ENCODE results near the gene MED31. TPM values are rescaled to one million over a fixed set of nuclear protein-coding genes. Genes with fewer than 3 reads are reported as not detected.

MED31 gene
- total and polyA plus RNA-seq, 9 donors, result 13.6 to 20.2 (median 15.5) TPM

DNA sequence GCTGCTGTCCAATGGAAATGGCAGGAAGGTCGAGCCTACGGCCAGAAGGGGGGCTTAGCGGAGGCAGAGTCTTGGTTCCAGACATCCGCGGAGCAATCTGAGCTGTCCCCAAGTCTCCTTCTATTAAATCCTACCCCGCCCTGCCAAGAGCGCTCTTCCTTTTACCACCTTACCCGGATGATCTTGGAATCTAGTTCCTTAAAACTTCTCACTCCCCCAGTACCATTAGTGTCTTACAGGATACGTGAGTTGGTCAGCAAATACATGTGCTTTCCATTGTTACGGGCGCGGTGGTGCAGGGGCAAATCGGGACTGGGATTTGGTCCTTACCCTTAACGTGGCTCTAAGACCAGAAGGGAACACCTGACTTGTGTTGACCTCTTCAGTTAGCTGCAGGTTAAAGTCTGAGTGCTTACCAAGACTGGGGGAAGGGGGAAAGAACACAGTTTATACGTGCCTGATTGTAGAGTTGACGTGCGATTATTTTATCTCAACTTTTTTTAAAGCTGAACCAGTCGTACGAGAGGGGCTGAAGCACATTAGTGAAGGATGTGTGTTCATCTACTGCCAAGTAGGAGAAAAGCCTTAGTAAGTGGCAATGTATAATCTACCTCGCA lies 10.1 kb downstream of the MED31 start:
- H3K4me3 ChIP-seq (ENCODE audit: low read length), result peak overlapping the region; percentile 64
- under 1% methylated on average over 15 of the region's 20 CpGs for WGBS (ENCODE audit: insufficient coverage)

DNA sequence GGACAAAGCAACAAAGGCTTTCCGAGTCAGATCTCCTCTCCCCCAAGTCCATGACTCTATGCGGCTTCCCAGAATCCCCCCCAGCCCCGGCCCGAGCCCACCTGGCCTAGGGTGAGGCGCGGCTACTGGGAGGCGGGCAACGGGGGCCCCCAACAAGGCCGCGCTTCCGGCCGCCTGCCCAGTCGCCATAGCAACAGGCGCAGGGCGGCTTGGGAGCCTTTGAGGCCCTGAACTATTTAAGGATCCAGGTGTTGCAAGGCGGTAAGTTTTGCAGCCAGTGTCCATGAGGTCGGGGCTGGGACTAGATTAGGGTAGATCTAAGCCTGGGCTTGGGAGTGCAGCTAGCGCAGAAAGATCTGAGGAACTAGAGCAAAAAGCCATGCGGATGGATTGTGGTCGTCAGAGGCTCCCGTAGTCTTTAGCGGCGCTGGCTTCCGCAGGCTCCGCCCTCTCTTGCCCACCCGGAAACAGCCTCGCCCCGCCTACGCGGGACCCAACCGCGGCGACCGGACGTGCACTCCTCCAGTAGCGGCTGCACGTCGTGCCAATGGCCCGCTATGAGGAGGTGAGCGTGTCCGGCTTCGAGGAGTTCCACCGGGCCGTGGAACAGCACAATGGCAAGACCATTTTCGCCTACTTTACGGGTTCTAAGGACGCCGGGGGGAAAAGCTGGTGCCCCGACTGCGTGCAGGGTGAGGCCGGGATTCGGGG lies 10.7 kb downstream of the MED31 start, which contains the start of the genes KIAA0753 and TXNDC17:
TSS of gene KIAA0753 (minus strand) at position 176 of the 711 bp plus-strand sequence. CDS start 5,608 bp downstream, outside the sequence.
TSS of gene TXNDC17 (plus strand) at position 525 of the 711 bp plus-strand sequence. CDS start at position 548, 23 bp downstream.
- WGBS (ENCODE audit: insufficient coverage), result under 1% methylated on average over 51 of the region's 52 CpGs
- peaks cover 19% of the 10 kb centered on the region for H3K4me1 ChIP-seq (ENCODE audit: control insufficient read depth, insufficient read depth, low read length)
- H3K36me3 ChIP-seq (ENCODE audit: control insufficient read depth, insufficient read depth, low read length), result peaks cover 12% of the 10 kb centered on the region
- DNase-seq, result peak; percentile 95
- H3K27ac ChIP-seq (ENCODE audit: low read length), result peak within 1 kb of the TSS; percentile 71
- H3K4me3 ChIP-seq (ENCODE audit: low read length), result peak within 1 kb of the TSS; percentile 64
- H3K9me3 ChIP-seq (replicated peaks; ENCODE audit: control insufficient read depth, low read depth, low read length), result no peaks in the 10 kb centered on the region
- no peaks in the 10 kb centered on the region for H3K27me3 ChIP-seq (ENCODE audit: control insufficient read depth, insufficient read depth, low read length)

More for the DNA sequence above, 10.1 kb downstream of the MED31 start:
- peak overlapping the region; percentile 71 for H3K27ac ChIP-seq (ENCODE audit: low read length)
- no peaks in the 10 kb centered on the region for H3K9me3 ChIP-seq (replicated peaks; ENCODE audit: control insufficient read depth, low read depth, low read length)
- no peak for DNase-seq
- H3K27me3 ChIP-seq (ENCODE audit: control insufficient read depth, insufficient read depth, low read length), result no peaks in the 10 kb centered on the region
- peaks cover 19% of the 10 kb centered on the region for H3K4me1 ChIP-seq (ENCODE audit: control insufficient read depth, insufficient read depth, low read length)
- peaks cover 12% of the 10 kb centered on the region for H3K36me3 ChIP-seq (ENCODE audit: control insufficient read depth, insufficient read depth, low read length)

DNA sequence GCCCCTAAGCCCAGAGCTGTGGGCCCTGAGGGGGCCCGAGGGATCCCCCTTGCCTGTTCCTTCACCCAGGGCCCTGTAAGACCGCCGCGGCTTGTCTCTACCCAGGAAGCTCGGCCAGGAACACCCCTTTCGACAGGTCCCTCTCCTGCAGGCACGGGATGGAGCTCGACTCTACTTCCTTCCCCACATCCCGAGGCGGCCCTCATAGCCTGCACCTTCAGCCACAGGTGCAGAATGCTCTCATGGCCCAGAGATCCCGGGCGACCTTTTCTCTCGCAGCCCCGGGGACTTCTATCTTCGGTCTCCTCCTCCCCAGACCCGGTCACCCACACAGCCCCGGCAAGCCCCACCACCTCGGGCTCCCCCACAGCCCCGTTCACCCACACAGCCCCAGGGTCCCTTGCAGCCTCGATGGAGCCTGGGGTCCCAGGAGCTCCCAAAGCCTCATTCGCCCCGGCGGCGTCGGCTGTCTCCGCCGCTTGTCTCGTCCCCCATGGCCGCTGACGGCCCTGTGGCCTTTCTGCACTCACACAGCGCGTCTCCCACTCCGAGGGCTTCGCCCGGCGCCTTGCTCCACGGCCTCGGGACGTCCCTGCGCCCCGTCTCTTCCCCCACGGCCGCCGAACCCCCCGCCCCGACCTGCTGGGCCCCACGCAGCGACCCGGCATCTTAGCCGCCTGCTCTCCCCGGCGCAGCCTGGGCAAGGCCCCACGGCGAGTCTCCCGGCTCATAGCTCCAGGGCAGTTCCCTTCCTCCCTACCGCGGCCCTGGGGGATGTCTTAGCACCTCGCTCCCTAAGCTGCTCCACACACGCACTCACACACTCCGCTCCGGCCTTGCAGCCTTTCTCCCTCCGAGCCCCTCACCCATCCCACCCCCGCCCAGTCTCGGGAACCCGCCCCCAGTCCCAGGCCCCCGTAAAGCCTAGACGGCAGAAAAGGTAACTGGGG lies 11.5 kb downstream of the MED31 start:
- WGBS (ENCODE audit: insufficient coverage), result 0% methylated on average over 62 of the region's 67 CpGs

DNA sequence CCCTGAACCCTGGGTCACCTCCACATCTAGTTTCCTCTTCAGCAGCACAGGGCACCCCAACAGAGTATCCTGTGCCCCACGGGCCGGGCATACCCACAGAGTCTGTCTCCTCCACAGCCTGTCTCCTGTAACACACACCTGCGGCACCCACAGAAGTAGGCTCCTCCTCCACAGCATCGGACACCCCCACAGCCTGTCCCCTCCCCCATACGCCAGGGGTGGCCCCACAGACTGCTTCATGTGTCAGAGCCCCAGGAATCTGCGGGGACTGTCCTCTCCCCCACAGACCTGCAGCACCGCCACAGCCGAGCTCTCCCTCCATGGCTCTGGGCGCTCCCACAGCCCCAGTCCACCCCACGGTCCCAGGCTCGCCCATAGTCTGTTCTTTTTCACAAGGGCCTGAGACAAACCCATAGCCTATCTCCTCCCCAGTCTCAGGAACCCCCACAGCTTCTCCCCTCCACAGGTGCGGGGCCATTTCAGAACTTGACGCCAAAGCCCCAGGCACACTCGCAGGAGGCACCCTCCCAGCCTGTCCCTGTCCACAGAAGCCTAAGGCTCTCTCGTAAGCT lies 12.3 kb downstream of the MED31 start:
- Histone ChIP-seq H3K9me3 (replicated peaks; ENCODE audit: control insufficient read depth, low read depth, low read length) (no peaks in the 10 kb centered on the region), H3K4me1 (ENCODE audit: control insufficient read depth, insufficient read depth, low read length) (peaks cover 19% of the 10 kb centered on the region), H3K27ac (ENCODE audit: low read length) (no peak overlapping the region), H3K36me3 (ENCODE audit: control insufficient read depth, insufficient read depth, low read length) (peaks cover 9% of the 10 kb centered on the region), H3K27me3 (ENCODE audit: control insufficient read depth, insufficient read depth, low read length) (no peaks in the 10 kb centered on the region), H3K4me3 (ENCODE audit: low read length) (peak overlapping the region; percentile 64)
- WGBS (ENCODE audit: insufficient coverage), result 40% methylated on average over 14 of the region's 15 CpGs
- no peak for DNase-seq

More for the DNA sequence above, 11.5 kb downstream of the MED31 start:
- Histone ChIP-seq H3K4me3 (ENCODE audit: low read length) (peak overlapping the region; percentile 64), H3K9me3 (replicated peaks; ENCODE audit: control insufficient read depth, low read depth, low read length) (no peaks in the 10 kb centered on the region), H3K27me3 (ENCODE audit: control insufficient read depth, insufficient read depth, low read length) (no peaks in the 10 kb centered on the region), H3K36me3 (ENCODE audit: control insufficient read depth, insufficient read depth, low read length) (peaks cover 9% of the 10 kb centered on the region), H3K4me1 (ENCODE audit: control insufficient read depth, insufficient read depth, low read length) (peaks cover 19% of the 10 kb centered on the region), H3K27ac (ENCODE audit: low read length) (peak overlapping the region; percentile 71)
- DNase-seq, result no peak

DNA sequence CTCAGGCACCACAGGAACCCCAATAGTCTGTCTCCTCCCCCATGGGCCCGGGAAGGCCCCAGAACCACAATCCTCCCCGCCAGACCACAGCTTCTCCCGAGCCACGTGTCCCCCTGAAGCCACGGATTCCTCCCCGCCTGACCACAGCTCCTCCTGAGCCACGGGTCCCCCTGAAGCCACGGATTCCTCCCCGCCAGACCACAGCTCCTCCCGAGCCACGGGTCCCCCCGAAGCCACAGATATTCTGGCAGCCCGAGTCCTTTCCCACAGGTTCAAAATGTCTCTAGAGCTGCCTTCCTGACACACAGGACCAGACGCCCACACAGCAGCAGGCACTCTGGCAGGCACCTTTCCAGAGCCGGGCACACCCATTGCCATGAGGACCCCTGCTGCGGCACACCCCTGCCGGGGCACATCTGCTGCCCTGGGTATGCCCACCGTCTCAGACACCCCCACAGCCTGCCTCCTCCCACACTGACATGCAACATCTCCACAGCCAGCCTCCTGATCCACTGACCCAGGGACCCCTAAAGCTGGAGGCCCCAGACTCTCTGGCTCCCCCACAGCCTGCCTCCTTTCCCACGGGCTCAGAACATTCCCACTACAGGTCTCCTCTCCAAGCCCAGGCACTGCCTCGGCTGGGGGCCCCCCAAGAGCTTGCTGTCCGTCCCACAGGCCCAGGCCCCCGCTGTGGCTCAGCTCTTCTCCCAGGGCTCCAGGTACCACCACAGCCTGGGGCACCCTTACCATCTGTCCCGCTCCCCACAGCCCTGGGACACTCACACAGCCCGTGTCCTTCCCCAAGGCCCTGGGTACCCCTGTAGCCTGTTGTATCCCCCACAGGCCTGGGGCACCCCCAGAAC lies 13.1 kb downstream of the MED31 start:
- peaks cover 19% of the 10 kb centered on the region for H3K4me1 ChIP-seq (ENCODE audit: control insufficient read depth, insufficient read depth, low read length)
- 78% methylated on average over 24 of the region's 24 CpGs for WGBS (ENCODE audit: insufficient coverage)
- H3K36me3 ChIP-seq (ENCODE audit: control insufficient read depth, insufficient read depth, low read length), result peaks cover 9% of the 10 kb centered on the region
- no peak overlapping the region for H3K27ac ChIP-seq (ENCODE audit: low read length)
- no peaks in the 10 kb centered on the region for H3K9me3 ChIP-seq (replicated peaks; ENCODE audit: control insufficient read depth, low read depth, low read length)
- no peak overlapping the region for H3K4me3 ChIP-seq (ENCODE audit: low read length)
- DNase-seq, result no peak
- no peaks in the 10 kb centered on the region for H3K27me3 ChIP-seq (ENCODE audit: control insufficient read depth, insufficient read depth, low read length)

DNA sequence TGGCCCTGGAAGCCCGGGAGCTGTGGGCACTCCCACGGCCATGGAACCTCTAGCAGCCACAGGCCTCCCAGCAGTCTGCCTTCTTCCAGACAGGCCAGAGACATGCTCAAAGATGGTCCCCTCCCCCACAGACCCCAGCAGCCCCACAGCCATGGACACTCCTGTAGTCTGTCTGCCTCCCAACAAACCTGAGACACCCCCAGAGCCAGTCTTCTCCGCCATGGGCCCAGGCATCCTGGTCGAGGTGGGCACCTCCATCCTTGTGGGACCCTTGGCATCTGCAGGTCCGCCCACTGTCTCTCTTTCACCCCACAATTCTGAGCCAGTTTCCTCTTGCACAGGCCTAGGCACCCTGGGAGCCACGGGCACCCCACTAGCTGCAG lies 14.0 kb downstream of the MED31 start:
- Histone ChIP-seq H3K27me3 (ENCODE audit: control insufficient read depth, insufficient read depth, low read length) (no peaks in the 10 kb centered on the region), H3K36me3 (ENCODE audit: control insufficient read depth, insufficient read depth, low read length) (peaks cover 14% of the 10 kb centered on the region), H3K9me3 (replicated peaks; ENCODE audit: control insufficient read depth, low read depth, low read length) (no peaks in the 10 kb centered on the region), H3K4me1 (ENCODE audit: control insufficient read depth, insufficient read depth, low read length) (peaks cover 19% of the 10 kb centered on the region), H3K27ac (ENCODE audit: low read length) (no peak overlapping the region), H3K4me3 (ENCODE audit: low read length) (no peak overlapping the region)
- no peak for DNase-seq
- WGBS (ENCODE audit: insufficient coverage), result 91% methylated on average over 6 of the region's 6 CpGs

DNA sequence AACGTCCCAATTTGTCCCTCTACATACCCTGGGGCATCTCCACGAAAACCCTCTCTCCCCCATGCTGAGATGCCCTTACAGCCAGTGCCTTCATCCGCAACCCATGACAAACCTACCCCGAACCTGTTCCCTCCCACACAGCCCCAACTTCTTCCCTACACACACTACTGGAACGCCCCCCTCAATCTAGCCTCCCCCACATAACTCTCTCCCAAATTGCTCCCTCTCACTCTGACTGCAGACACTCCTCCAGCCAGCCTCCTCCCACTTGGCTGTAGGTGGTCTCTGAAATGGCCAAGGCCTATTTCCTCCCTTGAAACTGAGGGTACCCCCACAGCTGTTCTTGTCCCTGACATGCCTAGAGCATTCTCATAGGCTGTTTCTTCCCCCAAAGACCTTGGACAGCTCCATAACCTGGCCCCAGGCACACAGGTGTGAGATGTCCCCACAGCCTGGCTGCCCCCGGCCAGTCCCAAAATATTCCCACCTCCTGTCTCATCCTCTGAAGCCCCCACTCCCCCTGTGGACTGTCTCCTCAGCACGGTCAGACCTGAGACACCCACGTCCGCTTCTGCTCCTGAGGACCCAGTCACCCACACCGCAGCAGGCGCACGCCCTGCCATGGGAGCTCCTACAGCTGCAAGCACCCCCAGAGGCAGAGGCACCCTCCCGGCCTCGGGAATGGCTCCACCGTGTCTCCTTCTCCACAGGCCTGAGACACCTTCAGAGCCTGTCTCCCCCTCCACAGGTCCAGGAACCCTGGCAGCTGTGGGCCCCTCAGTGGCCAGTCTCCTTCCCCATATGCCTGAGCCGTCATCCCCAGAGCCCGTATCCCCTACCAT lies 14.6 kb downstream of the MED31 start:
- Histone ChIP-seq H3K36me3 (ENCODE audit: control insufficient read depth, insufficient read depth, low read length) (peaks cover 18% of the 10 kb centered on the region), H3K27me3 (ENCODE audit: control insufficient read depth, insufficient read depth, low read length) (no peaks in the 10 kb centered on the region), H3K4me3 (ENCODE audit: low read length) (no peak overlapping the region), H3K27ac (ENCODE audit: low read length) (no peak overlapping the region), H3K4me1 (ENCODE audit: control insufficient read depth, insufficient read depth, low read length) (peaks cover 19% of the 10 kb centered on the region), H3K9me3 (replicated peaks; ENCODE audit: control insufficient read depth, low read depth, low read length) (no peaks in the 10 kb centered on the region)
- DNase-seq, result no peak
- WGBS (ENCODE audit: insufficient coverage), result 85% methylated on average over 17 of the region's 17 CpGs

DNA sequence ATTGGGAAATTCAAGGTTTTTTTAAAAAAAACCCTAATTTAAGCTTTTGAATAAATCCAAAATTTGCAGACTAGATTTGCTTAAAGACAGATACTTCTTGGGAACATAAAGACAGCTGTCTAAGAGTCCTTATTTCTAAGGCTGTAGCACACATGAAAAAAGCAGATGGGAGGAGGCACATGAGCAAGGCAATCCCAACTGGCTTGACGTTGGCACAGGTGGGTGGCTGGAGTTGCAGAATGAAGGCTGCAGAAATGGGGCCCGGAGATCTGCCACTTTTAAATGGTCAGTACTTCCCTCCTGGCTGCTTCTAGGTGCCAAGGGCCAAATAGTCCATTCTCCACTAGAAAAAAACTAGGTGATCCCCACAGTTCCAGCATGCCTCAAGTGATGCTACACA lies 15.3 kb downstream of the MED31 start:
- DNase-seq, result no peak
- Histone ChIP-seq H3K9me3 (replicated peaks; ENCODE audit: control insufficient read depth, low read depth, low read length) (no peaks in the 10 kb centered on the region), H3K27me3 (ENCODE audit: control insufficient read depth, insufficient read depth, low read length) (no peaks in the 10 kb centered on the region), H3K4me3 (ENCODE audit: low read length) (no peak overlapping the region), H3K27ac (ENCODE audit: low read length) (no peak overlapping the region), H3K36me3 (ENCODE audit: control insufficient read depth, insufficient read depth, low read length) (peaks cover 23% of the 10 kb centered on the region), H3K4me1 (ENCODE audit: control insufficient read depth, insufficient read depth, low read length) (peaks cover 13% of the 10 kb centered on the region)
- 65% methylated on average over 2 of the region's 2 CpGs for WGBS (ENCODE audit: insufficient coverage)
